Astrocyte of the spinal cord (primary cell): ENCODE results near the gene CSPG4.

ENCODE experiments used
- DNase-seq: peaks from one replicate; pipeline ENCODE4 v3.0.0; 2011; ENCODE audit warnings: low read depth, low spot score
- H3K4me3 ChIP-seq: 2 replicates; pipeline ENCODE4 v1.5.1; 2011; ENCODE audit warnings: low read depth, mild to moderate bottlenecking, low read length, moderate library complexity
- CTCF ChIP-seq: IDR thresholded peaks from 2 replicates; pipeline ENCODE4 v1.5.1; 2012; ENCODE audit warnings: low read depth, mild to moderate bottlenecking, low read length, inconsistent platforms
- in situ Hi-C: cut with HindIII; loops from 2 replicates; pipeline ENCODE4 v1.10.0; 2017; ENCODE audit warnings: low sequenced_read_pairs

CSPG4 gene

GRCh38 chr15:75723847-75724660 is 11.4 kb upstream of the CSPG4 start:
- TF ChIP-seq CTCF, result no peak
- in situ Hi-C loops, result no loop called here
- no peak overlapping the region for H3K4me3 ChIP-seq
- peak; percentile 96 for DNase-seq

GRCh38 chr15:75723171-75723846 is 10.7 kb upstream of the CSPG4 start:
- in situ Hi-C loops, result no loop called here
- DNase-seq, result no peak
- no peak overlapping the region for H3K4me3 ChIP-seq
- no peak for TF ChIP-seq CTCF

- H3K4me3 ChIP-seq, result no peak overlapping the region
- no peak for TF ChIP-seq CTCF
- no peak for DNase-seq
- in situ Hi-C loops, result no loop called here
Measured at GRCh38 chr15:75721923-75722870, 9.5 kb upstream of the CSPG4 start.

- no peak for TF ChIP-seq CTCF
- no peak for DNase-seq
- no peak overlapping the region for H3K4me3 ChIP-seq
- in situ Hi-C loops, result no loop called here
Measured at GRCh38 chr15:75721480-75721922, 8.9 kb upstream of the CSPG4 start.

GRCh38 chr15:75720787-75721479 is 8.3 kb upstream of the CSPG4 start:
- TF ChIP-seq CTCF, result peak; percentile 39
- in situ Hi-C loops, result no loop called here
- peak; percentile 39 for DNase-seq
- H3K4me3 ChIP-seq, result no peak overlapping the region

- no peak overlapping the region for H3K4me3 ChIP-seq
- in situ Hi-C loops, result no loop called here
- TF ChIP-seq CTCF, result no peak
- no peak for DNase-seq
Measured at GRCh38 chr15:75720297-75720696, 7.6 kb upstream of the CSPG4 start.
